HL-60 (cell line): Measurements from ENCODE around the gene RBBP4.
"Not testable (repeated sequence)": the region's sequence is repeated elsewhere in the genome, so short reads cannot be mapped to it uniquely, and the experiment has no call there.

Experiments
- DNase-seq, 2 experiments: peaks; one replicate each; pipeline ENCODE4 v3.0.0-alpha.2; 2010 to 2020; ENCODE audit warnings: low read depth in 1 of 2, low spot score in 1 of 2
- H3K27ac ChIP-seq: fragments of 250-450 bp; sonication (Bioruptor Pico); replicated peaks from 2 replicates; pipeline ENCODE4 v1.5.1; 2020; ENCODE audit warnings: mild to moderate bottlenecking, moderate library complexity
- H3K27me3 ChIP-seq: fragments of 250-450 bp; sonication (Bioruptor Pico); 2 replicates; pipeline ENCODE4 v1.5.1; 2021; ENCODE audit warnings: mild to moderate bottlenecking, moderate library complexity; ENCODE audit not compliant: insufficient read depth, poor library complexity, severe bottlenecking
- H3K4me3 ChIP-seq: replicated peaks from 2 replicates; pipeline ENCODE4 v1.5.1; 2011; ENCODE audit warnings: mild to moderate bottlenecking, control low read depth, low read length; ENCODE audit not compliant: insufficient read depth
- GABPA ChIP-seq: IDR thresholded peaks from 2 replicates; pipeline ENCODE4 v1.6.1; 2012; ENCODE audit warnings: low read depth
- POLR2AphosphoS5 ChIP-seq: IDR thresholded peaks from 2 replicates; pipeline ENCODE4 v1.6.1; 2012; ENCODE audit warnings: low read depth
- REST ChIP-seq: IDR thresholded peaks from 2 replicates; pipeline ENCODE4 v1.6.1; 2012; ENCODE audit warnings: low read depth; ENCODE audit not compliant: insufficient replicate concordance
- SPI1 ChIP-seq: IDR thresholded peaks from 2 replicates; pipeline ENCODE4 v1.6.1; 2012; ENCODE audit warnings: low read depth, mild to moderate bottlenecking, borderline replicate concordance
- TF ChIP-seq, protein P1 (sequence below): IDR thresholded peaks from one replicate; pipeline ENCODE4 v1.5.1; 2011; ENCODE audit warnings: low read length, control low read depth, inconsistent platforms; ENCODE audit not compliant: insufficient read depth

RBBP4 gene

DNA sequence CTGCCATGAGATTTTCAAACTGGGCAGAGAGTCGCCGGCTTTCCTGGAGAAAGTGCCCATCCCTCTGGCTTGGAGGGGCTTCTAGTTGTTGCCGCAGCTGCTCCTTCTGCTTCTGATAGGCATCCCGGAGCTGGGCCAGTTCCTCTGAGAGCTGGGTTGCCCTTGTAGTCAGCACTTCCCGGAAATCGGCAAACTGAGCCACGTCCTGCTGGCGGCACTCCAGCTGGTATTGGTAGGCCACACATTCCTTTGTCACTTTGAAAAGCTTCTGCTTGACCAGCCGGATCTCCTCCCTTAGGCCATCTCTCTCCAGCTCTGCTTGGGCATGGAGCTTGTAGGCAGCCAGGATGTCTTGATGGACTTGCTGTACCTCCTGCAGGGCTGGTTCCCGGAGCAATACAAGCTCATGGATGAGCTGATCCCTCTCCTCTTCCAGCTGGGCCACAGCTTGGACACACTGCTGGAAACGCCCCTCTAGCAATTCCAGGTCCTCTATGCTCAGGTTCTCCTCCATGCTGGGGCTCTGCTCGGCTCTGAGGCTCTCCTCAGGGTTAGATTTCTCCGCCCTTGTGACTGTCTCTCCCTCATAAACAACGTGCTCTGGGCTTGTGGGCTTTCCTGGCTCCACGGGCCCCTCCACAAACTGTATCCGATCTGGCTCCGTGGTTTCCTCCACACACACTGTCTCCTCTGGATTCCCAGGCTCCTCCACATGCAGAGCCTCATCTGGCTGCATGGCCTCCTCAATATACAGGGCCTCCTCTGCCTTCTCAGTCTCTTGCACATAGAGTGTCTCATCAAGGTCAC is 44.3 kb downstream of the RBBP4 start:
- peak in 1 of 2 experiments; percentile 62 for DNase-seq
- Histone ChIP-seq H3K4me3 (no peak overlapping the region), H3K27me3 (no peaks in the 10 kb centered on the region), H3K27ac (no peak overlapping the region)
- TF ChIP-seq, protein P1, sequence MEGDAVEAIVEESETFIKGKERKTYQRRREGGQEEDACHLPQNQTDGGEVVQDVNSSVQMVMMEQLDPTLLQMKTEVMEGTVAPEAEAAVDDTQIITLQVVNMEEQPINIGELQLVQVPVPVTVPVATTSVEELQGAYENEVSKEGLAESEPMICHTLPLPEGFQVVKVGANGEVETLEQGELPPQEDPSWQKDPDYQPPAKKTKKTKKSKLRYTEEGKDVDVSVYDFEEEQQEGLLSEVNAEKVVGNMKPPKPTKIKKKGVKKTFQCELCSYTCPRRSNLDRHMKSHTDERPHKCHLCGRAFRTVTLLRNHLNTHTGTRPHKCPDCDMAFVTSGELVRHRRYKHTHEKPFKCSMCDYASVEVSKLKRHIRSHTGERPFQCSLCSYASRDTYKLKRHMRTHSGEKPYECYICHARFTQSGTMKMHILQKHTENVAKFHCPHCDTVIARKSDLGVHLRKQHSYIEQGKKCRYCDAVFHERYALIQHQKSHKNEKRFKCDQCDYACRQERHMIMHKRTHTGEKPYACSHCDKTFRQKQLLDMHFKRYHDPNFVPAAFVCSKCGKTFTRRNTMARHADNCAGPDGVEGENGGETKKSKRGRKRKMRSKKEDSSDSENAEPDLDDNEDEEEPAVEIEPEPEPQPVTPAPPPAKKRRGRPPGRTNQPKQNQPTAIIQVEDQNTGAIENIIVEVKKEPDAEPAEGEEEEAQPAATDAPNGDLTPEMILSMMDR = no peak
- peak; percentile 35; the same call in 1 of the 2 replicates for TF ChIP-seq SPI1

GRCh38 chr1:32696041-32696440 is 45.0 kb downstream of the RBBP4 start:
- TF ChIP-seq REST (no peak), POLR2AphosphoS5 (no peak), SPI1 (no peak), GABPA (no peak)
- TF ChIP-seq, protein P1 = no peak
- DNase-seq = no peak
- Histone ChIP-seq H3K27me3 (no peaks in the 10 kb centered on the region), H3K27ac (no peak overlapping the region), H3K4me3 (no peak overlapping the region)

DNA sequence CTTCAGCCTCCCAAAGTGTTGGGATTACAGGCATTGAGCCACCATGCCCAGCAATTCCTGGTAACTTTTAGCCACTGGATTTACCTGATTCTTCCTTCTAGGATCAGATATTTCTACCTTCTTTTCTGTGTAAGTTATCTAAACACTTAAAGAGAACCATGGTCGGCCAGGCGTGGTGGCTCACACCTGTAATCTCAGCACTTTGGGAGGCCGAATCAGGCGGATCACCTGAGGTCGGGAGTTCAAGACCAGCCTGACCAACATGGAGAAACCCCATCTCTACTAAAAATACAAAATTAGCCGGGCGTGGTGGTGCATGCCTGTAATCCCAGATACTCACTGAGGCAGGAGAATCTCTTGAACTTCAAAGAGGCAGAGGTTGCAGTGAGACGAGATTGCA is 46.0 kb downstream of the RBBP4 start:
- not testable (repeated sequence) for H3K27ac ChIP-seq, H3K27me3 ChIP-seq, H3K4me3 ChIP-seq, DNase-seq

DNA sequence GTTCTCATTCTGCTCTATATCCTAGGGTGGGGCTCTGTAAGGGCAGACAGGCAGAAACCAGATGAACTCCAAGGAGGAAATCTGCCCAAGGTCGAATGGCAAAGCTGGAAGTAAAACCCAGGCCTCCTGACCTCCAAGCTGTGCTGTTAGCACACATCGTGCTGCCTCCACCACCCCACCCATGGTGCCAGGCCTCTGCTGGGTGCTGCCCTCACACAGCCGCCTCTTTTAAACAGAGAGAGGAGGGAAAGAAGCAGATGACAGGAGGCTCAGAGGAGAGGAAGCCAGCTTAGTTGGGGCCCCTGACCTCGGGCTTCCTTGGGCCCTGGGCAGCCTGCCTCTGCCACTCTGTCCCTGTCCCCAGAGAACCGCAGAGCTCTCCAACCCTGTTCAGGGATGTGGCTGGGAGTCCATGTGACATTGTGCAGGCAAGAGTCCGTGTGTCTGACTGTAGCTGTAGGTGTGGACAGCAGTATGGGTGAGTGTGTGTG is 50.5 kb downstream of the RBBP4 start:
- no peak overlapping the region for H3K4me3 ChIP-seq
- H3K27ac ChIP-seq = no peak overlapping the region
- TF ChIP-seq REST (no peak), SPI1 (no peak), POLR2AphosphoS5 (no peak), GABPA (no peak)
- TF ChIP-seq, protein P1 = no peak
- DNase-seq = no peak
- peaks cover 26% of the 10 kb centered on the region for H3K27me3 ChIP-seq
